ENCODE data around the gene NTF3. TPM values are rescaled to one million over a fixed set of nuclear protein-coding genes. Genes with fewer than 3 reads are reported as not detected.
A peak's percentile ranks its signal among the peaks of the same experiment; 100 is the strongest.

Gene NTF3
- total RNA-seq, 1 donor, result under 0.01 TPM

- DNase-seq (ENCODE audit: low read depth in 2 of 3, low spot score in 2 of 3), result no peak
Observed at GRCh38 chr12:5430641-5431603, 986 bp upstream of the NTF3 start.

DNA sequence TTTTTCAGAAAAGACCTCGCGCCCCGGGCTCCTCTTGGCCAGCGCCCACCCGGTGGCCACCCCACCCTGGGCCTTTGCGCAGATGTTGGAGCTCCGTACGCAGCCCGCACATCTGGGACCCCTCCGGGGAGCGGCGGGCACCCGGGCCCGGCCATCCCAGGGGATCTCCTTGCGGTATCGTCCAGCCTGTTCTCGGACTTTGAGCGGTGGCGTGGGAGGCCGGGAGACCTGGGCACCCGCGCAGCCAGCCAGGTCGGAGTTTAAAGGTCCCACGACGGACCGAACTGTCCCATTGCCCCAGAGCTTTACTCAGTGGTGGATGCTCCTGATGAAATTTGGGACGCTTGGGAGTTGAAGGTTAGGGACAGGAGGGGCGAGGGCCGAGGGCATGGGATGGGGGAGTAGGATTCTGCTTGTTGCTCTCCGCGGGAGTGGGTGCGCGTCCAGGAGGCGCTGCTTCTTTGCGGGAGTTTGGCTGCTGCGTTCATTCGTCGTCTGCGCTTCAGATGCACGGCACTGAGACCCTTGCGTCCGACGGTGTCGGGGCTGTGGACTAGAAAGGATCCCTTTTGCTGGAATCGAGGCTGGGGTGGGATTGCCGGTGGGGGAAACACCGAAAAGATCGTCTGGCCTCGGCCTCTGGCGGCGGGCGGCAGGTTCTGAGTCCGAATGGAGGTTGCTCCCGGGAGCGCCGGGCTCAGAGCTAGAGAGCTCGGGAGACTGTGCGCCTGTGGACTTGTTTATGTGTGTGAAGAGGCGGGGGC is 1.4 kb downstream of the NTF3 start:
- no peak for DNase-seq (ENCODE audit: low read depth in 2 of 3, low spot score in 2 of 3)

- DNase-seq (ENCODE audit: low read depth in 2 of 3, low spot score in 2 of 3), result no peak
Observed at GRCh38 chr12:5433845-5434646, 2.1 kb downstream of the NTF3 start.

GRCh38 chr12:5434647-5435560 is 3.0 kb downstream of the NTF3 start:
- no peak for DNase-seq (ENCODE audit: low read depth in 2 of 3, low spot score in 2 of 3)

- no peak for DNase-seq (ENCODE audit: low read depth in 2 of 3, low spot score in 2 of 3)
Observed at GRCh38 chr12:5437182-5437583, 5.3 kb downstream of the NTF3 start.

DNA sequence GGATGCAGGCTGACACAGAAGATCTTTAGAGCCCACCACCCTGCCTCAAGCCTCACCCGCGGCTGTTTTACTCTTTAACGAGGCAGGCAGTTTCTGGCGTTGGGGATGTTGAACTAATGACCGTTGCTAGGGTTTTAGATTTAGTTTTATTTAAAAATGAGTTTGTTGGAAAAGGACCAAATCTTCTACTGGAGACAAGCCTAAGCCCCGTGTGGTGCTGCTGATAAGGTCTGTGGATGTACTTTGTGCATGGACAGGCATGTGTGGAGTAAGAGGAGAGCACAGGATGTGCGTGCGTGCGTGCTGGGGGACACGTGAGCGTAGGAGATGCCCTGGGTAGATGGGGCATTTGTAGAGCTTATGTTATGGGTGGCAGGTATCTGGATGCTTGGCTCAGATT is 5.7 kb downstream of the NTF3 start:
- DNase-seq (ENCODE audit: low read depth in 2 of 3, low spot score in 2 of 3), result peak in 2 of 3 donors; percentile 51 to 81

- no peak for DNase-seq (ENCODE audit: low read depth in 2 of 3, low spot score in 2 of 3)
Observed at GRCh38 chr12:5438671-5439200, 6.8 kb downstream of the NTF3 start.

- no peak for DNase-seq (ENCODE audit: low read depth in 2 of 3, low spot score in 2 of 3)
Observed at GRCh38 chr12:5439371-5439771, 7.5 kb downstream of the NTF3 start.

GRCh38 chr12:5439788-5440300 is 7.9 kb downstream of the NTF3 start:
- DNase-seq (ENCODE audit: low read depth in 2 of 3, low spot score in 2 of 3), result no peak

GRCh38 chr12:5440978-5441377 is 9.1 kb downstream of the NTF3 start:
- no peak for DNase-seq (ENCODE audit: low read depth in 2 of 3, low spot score in 2 of 3)

DNA sequence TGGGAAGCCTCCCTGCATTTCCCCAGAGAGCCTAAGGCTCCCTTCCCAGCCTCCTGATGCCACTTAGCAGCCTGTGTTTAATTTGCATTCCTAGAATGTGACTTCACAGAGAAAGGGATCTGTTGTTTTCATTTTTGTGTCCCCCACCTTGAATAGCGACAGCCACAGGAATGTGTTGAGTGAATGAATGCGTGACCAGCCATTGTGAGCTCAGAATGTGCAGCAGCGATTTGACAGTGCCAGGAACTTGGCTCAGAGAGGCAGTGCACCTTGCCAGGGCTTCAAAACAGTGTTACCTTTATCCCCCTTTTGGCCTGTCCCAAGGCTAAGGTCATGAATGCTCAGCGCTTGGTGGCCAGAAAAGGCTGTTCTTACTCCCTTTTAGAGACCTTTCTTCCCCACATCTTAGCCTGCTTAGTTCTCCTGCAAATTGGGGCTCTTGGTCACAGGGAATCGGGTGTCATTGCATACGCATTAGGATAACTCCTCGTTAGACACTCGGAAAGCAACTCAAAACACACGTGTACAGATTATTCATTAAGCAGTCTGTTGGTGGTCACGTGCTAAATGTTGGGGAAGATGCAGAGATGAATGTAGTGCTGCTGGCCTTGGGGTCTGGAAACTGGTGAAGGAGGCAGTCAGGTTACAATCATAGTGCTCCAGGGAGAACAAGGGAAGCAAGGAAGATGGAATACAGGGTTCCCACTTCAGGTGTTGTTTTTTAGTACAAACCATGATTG is 9.8 kb downstream of the NTF3 start:
- DNase-seq (ENCODE audit: low read depth in 2 of 3, low spot score in 2 of 3), result no peak

DNA sequence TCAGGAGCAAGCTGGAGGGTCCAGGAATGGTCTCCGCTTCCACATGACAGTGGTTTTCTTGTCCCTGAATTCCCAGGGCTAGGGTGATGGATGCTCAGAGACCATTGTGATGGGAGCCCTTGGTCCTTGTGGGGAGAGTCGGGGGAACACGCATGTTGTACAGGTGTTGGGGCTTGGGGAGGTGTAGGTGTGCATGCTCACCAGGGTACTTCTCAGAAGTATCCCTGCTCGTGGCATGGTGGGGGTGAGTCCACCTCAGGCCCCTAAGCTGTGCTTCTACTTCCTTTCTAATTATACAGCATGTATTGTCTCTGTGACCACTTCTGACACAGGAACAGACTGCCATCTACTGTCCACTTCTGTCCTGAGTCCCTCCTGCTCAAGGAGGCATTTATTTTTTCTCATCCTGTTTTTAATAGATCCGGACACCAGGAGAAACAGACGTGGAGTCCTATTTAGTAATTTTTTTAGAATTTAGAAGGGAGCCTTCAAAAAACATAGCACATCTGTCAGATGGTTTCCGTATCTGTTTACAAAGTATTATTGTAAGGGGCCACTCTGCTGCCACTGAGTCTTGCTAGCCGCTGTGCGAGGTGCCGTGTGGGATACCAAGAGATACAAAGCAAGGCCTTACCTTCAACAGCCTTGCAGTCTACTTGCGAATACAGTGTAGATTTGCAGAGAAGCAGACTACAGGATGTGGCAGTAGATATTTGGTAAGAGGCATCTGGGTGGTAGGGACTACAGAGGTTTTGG is 10.5 kb downstream of the NTF3 start:
- peak in 1 of 3 donors; percentile 62 for DNase-seq (ENCODE audit: low read depth in 2 of 3, low spot score in 2 of 3)

DNA sequence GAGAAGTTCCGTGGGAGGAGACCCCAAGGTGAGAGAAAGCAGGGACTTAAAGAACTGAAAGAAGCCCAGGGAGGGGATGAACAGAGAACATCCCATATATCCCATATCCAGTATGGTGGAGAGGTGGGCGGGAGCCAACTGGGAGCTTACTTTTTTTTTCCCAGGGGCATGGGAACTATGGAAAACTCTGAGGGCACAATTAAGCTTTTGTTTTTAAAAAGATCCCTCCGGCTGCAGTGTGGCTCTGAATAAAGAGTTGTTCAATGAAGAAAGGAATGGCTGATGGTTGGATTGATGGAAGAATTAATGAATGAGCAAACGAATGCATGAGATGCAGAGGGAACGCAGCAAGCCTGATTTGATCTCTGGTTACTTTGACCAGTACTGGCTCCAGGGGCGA is 12.6 kb downstream of the NTF3 start:
- no peak for DNase-seq (ENCODE audit: low read depth in 2 of 3, low spot score in 2 of 3)

GRCh38 chr12:5447320-5447719 is 15.4 kb downstream of the NTF3 start:
- no peak for DNase-seq (ENCODE audit: low read depth in 2 of 3, low spot score in 2 of 3)

DNA sequence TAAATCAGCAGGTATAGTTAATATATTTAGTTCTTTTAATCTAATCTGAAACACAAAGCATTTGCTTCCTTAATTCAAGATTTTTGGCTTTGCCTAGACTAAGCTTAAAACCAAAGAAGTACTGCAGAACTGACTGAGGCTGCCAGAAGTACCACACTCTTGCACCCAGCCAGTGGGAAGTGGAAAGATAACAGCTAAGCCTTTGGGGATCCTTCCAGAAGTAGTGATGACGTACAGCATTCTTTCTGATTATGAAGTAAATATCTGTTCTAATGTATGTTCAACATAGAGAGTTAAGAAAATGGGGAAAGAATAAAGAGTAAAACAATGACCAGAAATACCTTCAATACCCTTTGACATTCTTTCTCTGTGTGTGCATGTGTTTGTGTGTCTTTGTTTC is 19.3 kb downstream of the NTF3 start:
- DNase-seq (ENCODE audit: low read depth in 2 of 3, low spot score in 2 of 3), result no peak

DNA sequence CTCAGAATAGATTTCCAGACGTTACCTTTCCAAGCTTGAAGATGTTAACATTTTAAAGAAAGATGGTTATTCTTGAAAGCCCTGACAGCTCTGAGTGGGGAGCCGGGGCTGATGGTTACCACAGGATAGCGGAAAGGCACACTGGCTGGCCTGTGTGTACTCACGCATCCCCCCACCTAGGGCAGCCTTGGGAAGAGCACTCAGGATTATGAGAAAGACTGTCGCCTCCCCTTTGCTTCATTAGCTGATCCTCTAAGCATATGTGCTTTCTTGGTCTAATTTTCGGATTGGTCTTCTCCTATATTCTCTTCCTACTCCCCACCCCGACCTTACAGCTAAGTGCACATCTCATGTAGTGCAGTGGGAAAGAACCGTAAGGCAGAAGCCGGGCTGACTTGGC is 20.7 kb downstream of the NTF3 start:
- DNase-seq (ENCODE audit: low read depth in 2 of 3, low spot score in 2 of 3), result no peak

GRCh38 chr12:5453466-5453865 is 21.6 kb downstream of the NTF3 start:
- no peak for DNase-seq (ENCODE audit: low read depth in 2 of 3, low spot score in 2 of 3)

GRCh38 chr12:5455045-5455444 is 23.1 kb downstream of the NTF3 start:
- no peak for DNase-seq (ENCODE audit: low read depth in 2 of 3, low spot score in 2 of 3)
